ENCODE measurements around the gene CAPN1.

GRCh38 chr11:65186701-65187100, 5.0 kb downstream of the CAPN1 start:
- no peak for TF ChIP-seq CTCF (IDR thresholded peaks at IDR 0.05)
- no peak for TF ChIP-seq EZH2 (IDR thresholded peaks at IDR 0.05; ENCODE audit: borderline replicate concordance, insufficient read depth, low read depth, low read length, poor library complexity, severe bottlenecking)
